H7 (cell line): ENCODE data around the gene C14orf180. TPM values are rescaled to one million over a fixed set of nuclear protein-coding genes. Genes with fewer than 3 reads are reported as not detected.
"Not testable (repeated sequence)": the region's sequence is repeated elsewhere in the genome, so short reads cannot be mapped to it uniquely, and the experiment has no call there.

ENCODE experiments used
- DNase-seq: peaks from one replicate; pipeline ENCODE4 v3.0.0; 2012
- H3K27me3 ChIP-seq: 2 replicates; pipeline ENCODE4 v1.6.0; 2011; ENCODE audit warnings: mild to moderate bottlenecking, low read length; ENCODE audit not compliant: control insufficient read depth, insufficient read depth
- H3K36me3 ChIP-seq: replicated peaks from 2 replicates; pipeline ENCODE4 v1.5.1; 2011; ENCODE audit warnings: low read length; ENCODE audit not compliant: control insufficient read depth, insufficient read depth
- H3K4me3 ChIP-seq: 2 replicates; pipeline ENCODE4 v1.5.1; 2011; ENCODE audit warnings: low read depth, mild to moderate bottlenecking, control low read depth, low read length, moderate library complexity; ENCODE audit not compliant: insufficient read depth
- total RNA-seq: library from RNA; depleted of rRNA; stranded (reverse); fragments of >200 nt; shearing (Covaris generic); gene quantifications from 2 replicates; pipeline ENCODE4 v1.2.3, GENCODE V29; 2014

C14orf180 gene
- total RNA-seq, 1 experiment from 2014 or later, result not detected

DNA sequence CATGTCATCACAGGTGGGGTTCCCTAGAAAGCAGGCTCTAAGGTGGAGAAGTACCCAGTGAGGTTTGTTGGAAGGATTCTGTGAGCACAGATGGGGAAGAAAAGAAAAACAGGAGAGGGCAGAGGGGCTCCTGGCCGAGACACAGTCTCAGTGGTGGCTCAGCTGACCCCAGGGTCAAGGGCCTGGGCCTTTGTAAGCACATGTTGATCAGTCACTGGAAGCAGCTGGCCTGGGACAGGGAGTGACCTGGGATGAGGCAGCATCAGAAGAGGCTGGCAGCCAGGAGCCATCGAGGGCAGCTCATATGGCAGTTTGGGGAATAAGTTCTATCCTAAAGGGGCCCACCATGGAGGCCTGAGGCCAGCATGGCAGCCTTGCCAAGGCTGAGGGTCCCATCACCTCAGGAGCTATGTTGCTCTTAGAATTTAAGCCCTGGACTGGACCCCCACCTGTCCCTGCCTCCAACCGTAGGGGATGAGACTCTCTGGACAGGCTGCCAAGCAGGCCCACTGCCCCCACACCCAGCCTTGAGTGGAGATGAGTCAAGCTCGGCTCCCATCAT lies 31.3 kb downstream of the C14orf180 start:
- no peak overlapping the region for H3K4me3 ChIP-seq

DNA sequence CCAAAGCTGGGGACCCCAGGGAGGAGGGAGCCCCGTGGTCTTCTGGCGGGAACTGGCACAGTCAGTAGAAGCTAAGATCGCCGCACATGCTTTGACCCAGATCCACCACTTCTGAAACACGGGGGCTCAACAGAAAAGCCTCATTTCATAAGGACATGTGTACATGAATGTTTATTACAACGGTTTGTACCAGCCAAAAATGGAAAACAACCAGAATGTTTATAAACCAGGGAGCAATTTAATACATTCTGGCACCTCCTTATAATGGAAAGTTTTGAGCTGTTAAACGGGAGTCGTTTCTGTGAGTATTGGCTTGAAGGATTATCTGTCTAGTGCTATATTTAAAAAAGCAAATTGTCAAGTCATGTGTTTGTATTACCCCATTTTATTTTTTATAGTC lies 32.3 kb downstream of the C14orf180 start:
- H3K36me3 ChIP-seq, result no peaks in the 10 kb centered on the region
- DNase-seq, result no peak
- peaks cover 2% of the 10 kb centered on the region; the same call in 1 of the 2 replicates for H3K27me3 ChIP-seq
- no peak overlapping the region for H3K4me3 ChIP-seq

More for the DNA sequence above, 31.3 kb downstream of the C14orf180 start:
- DNase-seq, result no peak
- H3K27me3 ChIP-seq, result peaks cover 2% of the 10 kb centered on the region; the same call in 1 of the 2 replicates
- no peaks in the 10 kb centered on the region for H3K36me3 ChIP-seq

- H3K4me3 ChIP-seq, result no peak overlapping the region
- H3K36me3 ChIP-seq, result no peaks in the 10 kb centered on the region
- no peak for DNase-seq
- peaks cover 2% of the 10 kb centered on the region; the same call in 1 of the 2 replicates for H3K27me3 ChIP-seq
Observed at GRCh38 chr14:104614126-104614812, 34.7 kb downstream of the C14orf180 start.

GRCh38 chr14:104624939-104625338 lies 45.4 kb downstream of the C14orf180 start:
- Histone ChIP-seq H3K27me3 (no peaks in the 10 kb centered on the region), H3K36me3 (no peaks in the 10 kb centered on the region), H3K4me3 (no peak overlapping the region)
- DNase-seq, result no peak

GRCh38 chr14:104632781-104633180 lies 53.2 kb downstream of the C14orf180 start:
- Histone ChIP-seq H3K27me3 (no peaks in the 10 kb centered on the region), H3K4me3 (no peak overlapping the region), H3K36me3 (no peaks in the 10 kb centered on the region)
- peak; percentile 46 for DNase-seq

DNA sequence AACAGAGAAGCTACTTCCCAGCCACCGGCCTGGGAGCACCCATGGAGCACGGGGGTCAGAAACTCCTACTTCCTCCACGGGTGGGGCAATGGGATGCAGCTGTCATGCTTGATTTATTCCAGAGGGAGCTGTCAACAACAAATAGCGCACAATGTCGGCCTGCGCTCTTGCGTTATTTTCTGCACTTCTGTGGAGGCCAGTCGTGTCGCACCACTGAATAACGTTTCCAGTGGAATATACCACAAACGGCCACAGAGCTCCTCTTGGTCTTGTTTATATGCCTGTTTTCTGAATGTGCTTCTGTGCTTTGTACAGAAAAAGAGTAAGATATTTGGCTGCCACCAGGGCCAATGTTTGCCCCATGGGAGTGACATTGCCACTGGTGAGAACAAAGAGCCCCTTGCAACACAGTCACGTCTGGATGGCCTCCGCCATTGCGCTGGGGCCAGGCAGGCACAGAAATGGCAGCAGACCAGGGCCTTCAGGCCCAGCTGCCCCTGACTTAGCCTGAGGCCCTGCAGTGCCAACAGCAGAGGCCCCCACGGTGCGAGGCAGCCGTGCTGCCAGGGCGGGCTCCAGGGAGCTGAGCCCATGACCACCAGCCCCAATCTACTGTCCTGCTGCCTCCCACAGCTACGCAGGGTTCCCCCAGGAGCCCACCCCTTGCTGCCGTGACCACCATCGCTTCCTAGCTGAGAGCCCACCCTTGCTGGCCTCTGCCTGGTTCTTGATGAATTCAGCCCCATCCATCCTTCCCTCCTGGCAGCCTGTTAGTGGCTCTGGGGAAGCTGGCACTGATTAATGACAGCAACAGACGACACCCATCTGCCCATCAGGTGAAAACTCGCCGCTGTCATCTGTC lies 53.9 kb downstream of the C14orf180 start:
- Histone ChIP-seq H3K36me3 (no peaks in the 10 kb centered on the region), H3K4me3 (no peak overlapping the region), H3K27me3 (no peaks in the 10 kb centered on the region)
- peak; percentile 50 for DNase-seq

DNA sequence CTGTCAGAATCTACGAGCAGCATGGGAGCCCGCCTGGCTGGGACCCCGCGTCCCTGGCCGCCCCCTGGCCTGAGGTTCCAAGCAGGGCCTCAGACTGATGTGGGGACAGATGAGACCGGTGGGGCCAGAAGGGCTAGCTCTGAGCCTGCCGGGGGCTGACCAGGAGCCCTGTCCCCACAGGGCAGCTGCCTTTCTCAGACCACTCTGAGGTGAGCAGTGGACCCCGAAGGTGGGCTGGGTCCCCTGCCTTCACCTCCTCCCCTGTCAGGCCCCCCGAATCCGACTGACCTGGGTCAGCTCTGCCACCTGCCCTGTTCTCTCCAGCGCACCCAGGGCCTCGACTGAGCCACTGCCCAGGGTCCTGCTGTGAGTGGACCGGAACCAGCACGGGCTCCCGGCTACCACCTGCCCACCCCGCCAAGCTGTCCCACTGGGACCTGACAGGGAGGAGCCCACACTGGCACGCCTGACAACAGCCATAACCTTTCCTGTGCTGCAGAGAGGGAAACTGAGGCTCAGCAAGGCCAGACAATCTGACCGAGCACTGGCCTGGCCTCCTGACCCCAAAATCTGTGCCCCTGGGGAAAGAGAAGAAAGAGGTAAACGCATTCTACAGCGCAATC lies 54.7 kb downstream of the C14orf180 start:
- DNase-seq, result peak; percentile 48
- Histone ChIP-seq H3K36me3 (no peaks in the 10 kb centered on the region), H3K4me3 (no peak overlapping the region), H3K27me3 (no peaks in the 10 kb centered on the region)

GRCh38 chr14:104634886-104635570 lies 55.5 kb downstream of the C14orf180 start:
- no peaks in the 10 kb centered on the region for H3K27me3 ChIP-seq
- H3K4me3 ChIP-seq, result no peak overlapping the region
- H3K36me3 ChIP-seq, result no peaks in the 10 kb centered on the region
- DNase-seq, result peak; percentile 59

GRCh38 chr14:104635717-104636116 lies 56.2 kb downstream of the C14orf180 start:
- DNase-seq, result peak; percentile 32
- Histone ChIP-seq H3K36me3 (no peaks in the 10 kb centered on the region), H3K27me3 (no peaks in the 10 kb centered on the region), H3K4me3 (no peak overlapping the region)

GRCh38 chr14:104636131-104636530 lies 56.6 kb downstream of the C14orf180 start:
- DNase-seq, result no peak
- H3K4me3 ChIP-seq, result no peak overlapping the region
- H3K36me3 ChIP-seq, result no peaks in the 10 kb centered on the region
- no peaks in the 10 kb centered on the region for H3K27me3 ChIP-seq

GRCh38 chr14:104636846-104637545 lies 57.4 kb downstream of the C14orf180 start:
- peak; percentile 20 for DNase-seq

GRCh38 chr14:104637546-104638003 lies 58.0 kb downstream of the C14orf180 start:
- H3K27me3 ChIP-seq, result no peaks in the 10 kb centered on the region
- DNase-seq, result no peak
- H3K36me3 ChIP-seq, result no peaks in the 10 kb centered on the region
- no peak overlapping the region for H3K4me3 ChIP-seq

More at GRCh38 chr14:104636846-104637545, 57.4 kb downstream of the C14orf180 start:
- H3K36me3 ChIP-seq, H3K4me3 ChIP-seq, H3K27me3 ChIP-seq: not testable (repeated sequence)

DNA sequence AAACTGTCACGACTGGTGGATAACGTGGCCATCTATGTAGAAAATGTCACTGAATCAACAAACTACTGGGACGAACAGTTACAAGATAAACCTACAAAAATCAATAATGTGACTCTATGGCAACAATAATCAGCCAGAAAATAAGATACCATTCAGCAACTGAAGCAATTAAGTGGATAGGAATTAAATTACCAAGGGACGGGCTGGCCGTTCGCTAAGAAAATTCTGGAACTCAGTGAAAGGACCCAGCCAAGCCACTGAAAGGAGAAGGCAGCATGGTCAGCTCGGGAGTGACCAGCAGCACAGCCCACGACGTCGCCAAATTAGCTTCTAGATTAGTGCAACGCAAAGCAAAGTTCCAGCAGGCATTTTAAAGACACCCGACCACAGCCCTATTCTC lies 58.6 kb downstream of the C14orf180 start:
- Histone ChIP-seq H3K27me3 (no peaks in the 10 kb centered on the region), H3K36me3 (no peaks in the 10 kb centered on the region), H3K4me3 (no peak overlapping the region)
- no peak for DNase-seq
